CD4-positive, alpha-beta memory T cell (primary cell): ENCODE data around the gene ZFHX3. TPM values are rescaled to one million over a fixed set of nuclear protein-coding genes. Genes with fewer than 3 reads are reported as not detected.

Experiments
- CTCF ChIA-PET: fragments of 350-600 bp; sonication (Branson Sonifier 250); formaldehyde crosslinking; loops from one replicate; lab custom pipeline; 2021; ENCODE audit warnings: inconsistent platforms; ENCODE audit not compliant: partially characterized antibody; lab: Charles Lee
- POLR2A ChIA-PET: fragments of 350-600 bp; sonication (Branson Sonifier 250); formaldehyde crosslinking; loops from one replicate; lab custom pipeline; 2021; ENCODE audit not compliant: partially characterized antibody; lab: Charles Lee
- DNase-seq, 5 donors: peaks; one replicate each; pipeline versions ENCODE4 v3.0.0 to v3.0.0-alpha.2; 2020 to 2022; ENCODE audit warnings: mixed read lengths in 1 of 5
- H3K27ac ChIP-seq: one replicate; pipeline ENCODE4 v1.7.0; 2013; ENCODE audit warnings: low read depth, low read length
- H3K27me3 ChIP-seq: 2 replicates; pipeline ENCODE4 v1.7.0; 2013; ENCODE audit warnings: mild to moderate bottlenecking, low read length, moderate library complexity; ENCODE audit not compliant: insufficient read depth
- H3K36me3 ChIP-seq: 2 replicates; pipeline ENCODE4 v1.7.0; 2013; ENCODE audit warnings: mild to moderate bottlenecking, low read length, moderate library complexity; ENCODE audit not compliant: insufficient read depth
- H3K4me1 ChIP-seq: 2 replicates; pipeline ENCODE4 v1.7.0; 2013; ENCODE audit warnings: mild to moderate bottlenecking, low read length, moderate library complexity; ENCODE audit not compliant: insufficient read depth
- H3K4me3 ChIP-seq, 2 donors: one replicate each; pipeline ENCODE4 v1.7.0; 2013; ENCODE audit warnings: low read length in 2 of 2, mild to moderate bottlenecking in 1 of 2
- H3K9me3 ChIP-seq, 2 donors: one replicate each; pipeline ENCODE4 v1.7.0; 2013; ENCODE audit warnings: low read length in 2 of 2, control low read depth in 1 of 2; ENCODE audit not compliant: control insufficient read depth in 1 of 2
- H3K27ac Mint-ChIP-seq, 7 donors: one replicate each; pipeline ENCODE4 v1.8.0; 2020 to 2021; ENCODE audit warnings: mixed read lengths in 7 of 7, mild to moderate bottlenecking in 6 of 7, inconsistent platforms in 3 of 7, moderate library complexity in 3 of 7
- H3K27me3 Mint-ChIP-seq, 2 donors: one replicate each; pipeline ENCODE4 v1.8.0; 2020 to 2021; ENCODE audit warnings: mixed read lengths in 2 of 2
- H3K36me3 Mint-ChIP-seq, 2 donors: one replicate each; pipeline ENCODE4 v1.8.0; 2020 to 2021; ENCODE audit warnings: mixed read lengths in 2 of 2, inconsistent platforms in 1 of 2, mild to moderate bottlenecking in 1 of 2
- H3K4me1 Mint-ChIP-seq, 4 donors: one replicate each; pipeline ENCODE4 v1.8.0; 2020 to 2021; ENCODE audit warnings: mixed read lengths in 4 of 4, mild to moderate bottlenecking in 1 of 4
- H3K4me3 Mint-ChIP-seq, 8 donors: one replicate each; pipeline ENCODE4 v1.8.0; 2020 to 2021; ENCODE audit warnings: mixed read lengths in 8 of 8, mild to moderate bottlenecking in 7 of 8, moderate library complexity in 6 of 8, inconsistent platforms in 3 of 8
- H3K9me3 Mint-ChIP-seq, 8 donors: one replicate each; pipeline ENCODE4 v1.8.0; 2020 to 2021; ENCODE audit warnings: mixed read lengths in 8 of 8, mild to moderate bottlenecking in 5 of 8, inconsistent platforms in 3 of 8, moderate library complexity in 1 of 8
- intact Hi-C: fragments of 100-400 bp; cut with micrococcal nuclease; formaldehyde crosslinking; loops from one replicate; pipeline ENCODE4 v1.15.1; 2023
- polyA plus RNA-seq, 2 donors: library from polyadenylated mRNA; unstranded; fragments of 300-500 nt; fragmentation: Illumina TruSeq; gene quantifications; one replicate each; pipeline ENCODE4 v1.2.3, GENCODE V29; 2021
- total RNA-seq, 2 experiments: library from RNA; stranded (reverse); gene quantifications; one replicate each; pipeline ENCODE4 v1.2.3, GENCODE V29; 2021

ZFHX3 gene
- total and polyA plus RNA-seq, 4 experiments from 2014 or later = 0.01 to 0.99 (median 0.36) TPM

DNA sequence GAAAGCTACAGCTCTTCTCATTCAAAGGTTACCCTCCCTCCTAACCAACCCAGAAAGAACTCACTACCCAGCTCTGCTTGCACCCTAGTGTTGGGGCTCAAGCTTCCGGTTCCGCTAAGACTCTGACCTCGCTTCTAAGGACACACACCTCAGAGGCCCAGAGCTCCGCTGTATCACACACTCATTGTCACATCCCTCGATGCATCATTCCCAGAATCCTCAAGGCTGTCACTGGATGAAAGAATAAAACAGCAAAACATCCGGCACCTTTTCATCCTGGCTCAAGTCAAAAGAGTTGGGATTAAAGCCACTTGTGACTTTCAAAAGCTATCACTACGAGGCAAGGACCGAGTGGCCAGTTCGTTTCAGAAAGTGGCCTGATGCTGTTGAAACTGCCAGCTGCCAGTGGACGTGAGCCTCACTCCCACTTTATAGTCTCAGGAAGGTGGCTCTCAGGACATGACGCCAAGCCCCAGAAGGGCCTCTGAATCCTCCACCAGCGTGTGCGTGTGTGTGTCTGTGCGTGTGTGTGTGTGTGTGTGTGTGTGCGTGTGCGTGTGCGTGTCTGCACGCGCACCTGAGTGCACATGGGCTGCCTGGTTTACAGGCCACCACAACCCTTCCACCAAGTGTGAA lies 29.0 kb downstream of the ZFHX3 start:
- H3K4me3 ChIP-seq = no peak overlapping the region
- ChIA-PET POLR2A (no interaction called here), CTCF (no interaction called here)
- intact Hi-C loops = no loop called here
- DNase-seq = no peak
- no peaks in the 10 kb centered on the region for H3K4me1 ChIP-seq
- Mint-ChIP-seq H3K4me3 (no peak overlapping the region), H3K4me1 (no peaks in the 10 kb centered on the region), H3K27me3 (no peaks in the 10 kb centered on the region), H3K27ac (no peak overlapping the region), H3K9me3 (peaks cover 0 to 6% (median 0%) of the 10 kb centered on the region in 8 donors), H3K36me3 (no peaks in the 10 kb centered on the region)
- H3K9me3 ChIP-seq = no peaks in the 10 kb centered on the region
- no peaks in the 10 kb centered on the region for H3K27me3 ChIP-seq
- H3K27ac ChIP-seq = no peak overlapping the region
- no peaks in the 10 kb centered on the region for H3K36me3 ChIP-seq

DNA sequence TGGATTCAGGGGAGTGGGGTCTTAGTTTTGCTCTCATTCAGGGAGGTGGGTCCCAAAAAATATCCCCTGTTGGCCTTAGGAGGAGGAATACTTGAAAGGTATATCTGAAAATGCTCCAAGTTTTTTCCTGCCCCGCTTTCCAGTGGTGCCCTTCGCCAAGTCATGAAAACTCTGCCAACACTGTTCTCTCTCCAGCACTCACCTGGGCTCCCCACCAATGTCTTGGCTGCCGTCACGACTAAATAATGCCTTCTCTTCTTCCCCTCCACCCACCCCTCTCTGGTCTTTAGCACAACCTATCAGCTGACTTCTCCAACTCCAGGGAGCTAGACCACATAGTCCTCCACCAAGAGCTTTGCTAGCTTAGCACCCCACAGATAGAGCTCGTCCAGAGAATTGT lies 30.6 kb downstream of the ZFHX3 start:
- Histone ChIP-seq H3K27me3 (no peaks in the 10 kb centered on the region), H3K27ac (no peak overlapping the region), H3K4me1 (no peaks in the 10 kb centered on the region), H3K36me3 (no peaks in the 10 kb centered on the region), H3K9me3 (no peaks in the 10 kb centered on the region), H3K4me3 (no peak overlapping the region)
- Mint-ChIP-seq H3K36me3 (no peaks in the 10 kb centered on the region), H3K4me3 (no peak overlapping the region), H3K9me3 (peaks cover 0 to 4% (median 0%) of the 10 kb centered on the region in 8 donors), H3K4me1 (no peaks in the 10 kb centered on the region), H3K27me3 (no peaks in the 10 kb centered on the region), H3K27ac (no peak overlapping the region)
- ChIA-PET CTCF (no interaction called here), POLR2A (no interaction called here)
- no peak for DNase-seq
- intact Hi-C loops = no loop called here

DNA sequence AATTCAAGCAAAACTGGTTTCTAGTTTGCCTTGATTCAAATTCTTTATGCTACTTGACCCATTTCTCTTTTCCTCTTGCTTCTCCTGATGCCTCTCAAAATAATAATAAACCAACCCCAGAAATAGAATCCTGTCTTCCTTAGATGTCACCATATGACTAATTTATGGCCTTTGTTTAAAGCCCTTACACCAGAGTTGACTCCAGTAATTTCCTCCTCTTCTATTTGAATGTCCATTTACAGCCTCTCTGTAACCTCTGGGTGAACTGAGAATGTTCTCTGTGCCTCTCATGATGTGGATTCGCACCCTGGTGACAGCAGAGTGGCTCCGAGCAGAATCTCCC lies 31.5 kb downstream of the ZFHX3 start:
- Histone ChIP-seq H3K4me3 (no peak overlapping the region), H3K27ac (no peak overlapping the region), H3K4me1 (no peaks in the 10 kb centered on the region), H3K9me3 (no peaks in the 10 kb centered on the region), H3K27me3 (no peaks in the 10 kb centered on the region), H3K36me3 (no peaks in the 10 kb centered on the region)
- H3K27me3 Mint-ChIP-seq = no peaks in the 10 kb centered on the region
- H3K4me3 Mint-ChIP-seq = no peak overlapping the region
- intact Hi-C loops = no loop called here
- ChIA-PET POLR2A (no interaction called here), CTCF (no interaction called here)
- no peaks in the 10 kb centered on the region for H3K36me3 Mint-ChIP-seq
- DNase-seq = no peak
- no peaks in the 10 kb centered on the region for H3K4me1 Mint-ChIP-seq
- H3K9me3 Mint-ChIP-seq = peaks cover 0 to 4% (median 0%) of the 10 kb centered on the region in 8 donors
- H3K27ac Mint-ChIP-seq = no peak overlapping the region

DNA sequence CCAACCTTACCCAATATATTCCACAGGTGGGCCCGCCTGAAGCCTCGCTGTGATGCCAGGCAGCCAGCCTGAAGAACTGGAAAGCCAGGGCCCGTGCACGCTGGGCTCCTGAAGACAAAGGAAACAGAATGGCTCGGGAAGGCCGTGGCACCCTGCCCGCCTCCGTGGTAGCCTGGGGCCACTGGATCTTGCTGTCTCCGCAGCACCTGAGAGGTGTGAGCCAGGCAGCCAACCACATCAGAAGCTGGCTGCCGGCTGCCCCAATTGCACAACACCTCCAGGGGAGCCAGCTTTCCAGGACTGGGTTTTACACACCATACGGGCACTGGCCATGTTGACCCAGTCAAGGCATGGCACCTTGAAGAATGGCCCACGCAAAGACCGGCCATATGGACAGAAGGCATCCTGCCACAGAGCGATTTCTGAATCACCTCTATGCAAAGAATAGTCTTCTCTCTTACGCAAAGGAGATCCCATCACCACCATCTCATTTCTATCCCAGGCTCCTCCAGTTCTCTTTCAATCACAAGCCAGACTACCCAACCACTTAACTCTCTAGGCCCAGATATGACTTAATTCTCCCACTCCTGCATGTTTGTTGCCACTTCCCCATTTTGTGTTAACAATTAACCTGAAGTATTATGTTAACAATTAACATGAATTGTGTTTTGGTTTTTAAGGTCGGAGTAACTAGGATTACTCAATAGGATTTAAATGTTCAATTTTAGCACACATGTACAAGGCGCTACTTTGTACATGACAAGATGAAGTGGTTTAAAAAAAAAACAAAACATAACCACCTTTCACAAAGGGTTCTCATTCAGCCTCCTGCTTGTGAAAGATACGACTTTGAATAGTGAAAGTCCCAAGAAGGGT lies 32.1 kb downstream of the ZFHX3 start:
- intact Hi-C loops = no loop called here
- H3K27me3 Mint-ChIP-seq = no peaks in the 10 kb centered on the region
- Histone ChIP-seq H3K4me3 (no peak overlapping the region), H3K9me3 (no peaks in the 10 kb centered on the region), H3K27me3 (no peaks in the 10 kb centered on the region), H3K27ac (no peak overlapping the region), H3K36me3 (no peaks in the 10 kb centered on the region), H3K4me1 (no peaks in the 10 kb centered on the region)
- H3K36me3 Mint-ChIP-seq = no peaks in the 10 kb centered on the region
- H3K4me3 Mint-ChIP-seq = no peak overlapping the region
- no peak overlapping the region for H3K27ac Mint-ChIP-seq
- ChIA-PET CTCF (interaction anchor here (0.7 kb wide), 1 partner anchor 891 kb away, joined by 3 read pairs; no protein-coding TSS in a partner anchor), POLR2A (no interaction called here)
- no peaks in the 10 kb centered on the region for H3K4me1 Mint-ChIP-seq
- peaks cover 0 to 4% (median 0%) of the 10 kb centered on the region in 8 donors for H3K9me3 Mint-ChIP-seq
- no peak for DNase-seq

DNA sequence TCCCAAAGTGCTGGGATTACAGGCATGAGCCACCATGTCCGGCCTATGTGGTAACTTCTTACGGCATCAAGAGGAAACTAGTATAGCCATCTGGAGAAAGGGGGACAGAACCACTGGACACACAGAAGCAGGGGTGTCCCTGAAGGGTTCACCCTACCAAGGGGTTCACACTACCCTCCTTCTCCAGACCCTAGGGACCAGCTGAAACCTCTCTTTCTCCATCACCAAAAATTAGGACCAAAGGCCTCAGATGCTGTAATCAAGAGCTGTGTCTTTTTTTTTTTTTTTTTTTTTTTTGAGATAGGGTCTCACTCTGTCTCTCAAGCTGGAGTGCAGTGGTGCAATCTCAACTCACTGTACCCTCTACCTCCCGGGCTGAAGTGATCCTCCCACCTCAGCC lies 33.2 kb downstream of the ZFHX3 start:
- ChIA-PET POLR2A (no interaction called here), CTCF (interaction anchor here (0.7 kb wide), 1 partner anchor 890 kb away, joined by 3 read pairs; no protein-coding TSS in a partner anchor)
- peaks cover 0 to 4% (median 0%) of the 10 kb centered on the region in 8 donors for H3K9me3 Mint-ChIP-seq
- H3K4me3 Mint-ChIP-seq = no peak overlapping the region
- no peaks in the 10 kb centered on the region for H3K27me3 Mint-ChIP-seq
- no peaks in the 10 kb centered on the region for H3K36me3 Mint-ChIP-seq
- DNase-seq = no peak
- no peak overlapping the region for H3K27ac ChIP-seq
- H3K27me3 ChIP-seq = no peaks in the 10 kb centered on the region
- H3K4me3 ChIP-seq = no peak overlapping the region
- H3K9me3 ChIP-seq = no peaks in the 10 kb centered on the region
- H3K36me3 ChIP-seq = no peaks in the 10 kb centered on the region
- no peaks in the 10 kb centered on the region for H3K4me1 ChIP-seq
- H3K4me1 Mint-ChIP-seq = no peaks in the 10 kb centered on the region
- no peak overlapping the region for H3K27ac Mint-ChIP-seq
- intact Hi-C loops = no loop called here

DNA sequence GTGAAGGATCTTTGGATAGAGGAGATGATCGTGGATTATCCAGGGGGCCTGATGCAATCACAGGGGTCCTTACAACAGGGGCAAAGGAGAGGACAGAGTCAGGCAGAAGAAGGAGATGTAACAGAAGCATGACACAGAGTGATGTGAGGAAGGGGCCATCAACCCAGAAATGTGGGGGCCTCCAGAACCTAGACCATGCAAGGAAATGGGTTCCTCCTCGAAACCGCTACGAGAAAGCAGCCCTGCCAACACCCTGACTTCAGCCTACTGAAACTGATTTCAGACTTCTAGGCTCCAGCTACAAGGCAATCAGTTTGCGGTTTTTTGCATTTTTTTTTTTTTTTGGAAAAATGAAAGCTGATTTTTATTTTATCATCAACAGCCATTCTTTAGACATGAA lies 34.0 kb downstream of the ZFHX3 start:
- ChIA-PET CTCF (no interaction called here), POLR2A (no interaction called here)
- Mint-ChIP-seq H3K4me1 (no peaks in the 10 kb centered on the region), H3K9me3 (peaks cover 0 to 4% (median 0%) of the 10 kb centered on the region in 8 donors), H3K27ac (no peak overlapping the region), H3K36me3 (no peaks in the 10 kb centered on the region), H3K4me3 (no peak overlapping the region), H3K27me3 (no peaks in the 10 kb centered on the region)
- Histone ChIP-seq H3K36me3 (no peaks in the 10 kb centered on the region), H3K4me1 (no peaks in the 10 kb centered on the region), H3K27me3 (no peaks in the 10 kb centered on the region), H3K4me3 (no peak overlapping the region), H3K27ac (no peak overlapping the region), H3K9me3 (no peaks in the 10 kb centered on the region)
- DNase-seq = no peak
- intact Hi-C loops = no loop called here

DNA sequence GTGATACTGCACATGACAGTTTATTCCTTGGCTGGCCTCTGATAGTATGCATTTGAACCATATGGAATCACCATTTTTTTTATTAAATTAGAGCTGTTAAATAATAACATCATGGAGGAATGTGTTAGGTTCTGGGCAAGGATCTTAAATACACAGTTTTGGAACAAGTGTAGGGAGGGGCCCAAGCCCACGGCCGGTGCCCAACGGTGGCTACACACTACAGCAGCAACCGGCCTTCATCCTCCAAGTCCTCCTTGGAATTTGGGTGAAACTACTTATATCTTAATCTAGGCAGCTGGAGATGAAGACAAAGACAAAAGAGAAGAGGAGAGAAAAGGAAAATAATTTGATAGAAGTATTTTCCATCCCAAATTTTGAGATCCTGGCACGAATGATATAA lies 35.6 kb downstream of the ZFHX3 start:
- no peaks in the 10 kb centered on the region for H3K27me3 ChIP-seq
- CTCF ChIA-PET = no interaction called here
- H3K9me3 ChIP-seq = no peaks in the 10 kb centered on the region
- no peaks in the 10 kb centered on the region for H3K4me1 Mint-ChIP-seq
- H3K36me3 Mint-ChIP-seq = no peaks in the 10 kb centered on the region
- H3K27ac ChIP-seq = no peak overlapping the region
- POLR2A ChIA-PET = no interaction called here
- no peak for DNase-seq
- H3K4me3 Mint-ChIP-seq = no peak overlapping the region
- H3K36me3 ChIP-seq = no peaks in the 10 kb centered on the region
- no peaks in the 10 kb centered on the region for H3K27me3 Mint-ChIP-seq
- intact Hi-C loops = no loop called here
- H3K4me1 ChIP-seq = no peaks in the 10 kb centered on the region
- H3K27ac Mint-ChIP-seq = no peak overlapping the region
- H3K9me3 Mint-ChIP-seq = peaks cover 0 to 3% (median 0%) of the 10 kb centered on the region in 8 donors
- H3K4me3 ChIP-seq = no peak overlapping the region
